ENCODE measurements around the gene MAGI1.

MAGI1 gene

GRCh38 chr3:65502526-65502925 is 536.2 kb downstream of the MAGI1 start:
- DNase-seq = no peak

GRCh38 chr3:65500398-65501306 is 538.1 kb downstream of the MAGI1 start:
- no peak for DNase-seq

- DNase-seq = no peak
Measured at GRCh38 chr3:65497846-65498245, 540.9 kb downstream of the MAGI1 start.

DNA sequence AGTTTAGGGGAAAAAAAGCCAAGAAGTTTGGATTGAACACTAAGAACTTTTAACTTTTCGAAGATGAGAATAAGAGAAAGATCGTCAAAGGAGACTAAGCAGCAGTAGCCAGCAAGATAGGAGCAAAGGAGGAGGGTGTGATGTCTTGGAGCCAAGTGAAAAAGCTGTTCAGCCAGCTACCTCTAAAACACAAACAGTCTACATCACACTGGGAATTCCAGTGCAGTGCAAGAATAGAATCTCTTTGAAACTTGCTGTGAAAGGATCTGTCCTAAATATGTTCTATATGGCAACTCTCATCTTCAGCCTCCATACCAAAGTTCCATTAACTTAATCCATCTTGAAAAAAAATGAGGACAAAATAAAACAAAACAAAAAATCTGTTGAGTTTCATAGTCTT is 541.5 kb downstream of the MAGI1 start:
- DNase-seq = no peak

GRCh38 chr3:65493938-65494337 is 544.8 kb downstream of the MAGI1 start:
- DNase-seq = no peak

- DNase-seq = no peak
Measured at GRCh38 chr3:65493371-65493882, 545.3 kb downstream of the MAGI1 start.

GRCh38 chr3:65492249-65492648 is 546.5 kb downstream of the MAGI1 start:
- no peak for DNase-seq

GRCh38 chr3:65490114-65490513 is 548.6 kb downstream of the MAGI1 start:
- DNase-seq = no peak

- no peak for DNase-seq
Measured at GRCh38 chr3:65489253-65489652, 549.5 kb downstream of the MAGI1 start.

- DNase-seq = no peak
Measured at GRCh38 chr3:65485826-65486469, 552.8 kb downstream of the MAGI1 start.

- DNase-seq = no peak
Measured at GRCh38 chr3:65484964-65485363, 553.8 kb downstream of the MAGI1 start.

DNA sequence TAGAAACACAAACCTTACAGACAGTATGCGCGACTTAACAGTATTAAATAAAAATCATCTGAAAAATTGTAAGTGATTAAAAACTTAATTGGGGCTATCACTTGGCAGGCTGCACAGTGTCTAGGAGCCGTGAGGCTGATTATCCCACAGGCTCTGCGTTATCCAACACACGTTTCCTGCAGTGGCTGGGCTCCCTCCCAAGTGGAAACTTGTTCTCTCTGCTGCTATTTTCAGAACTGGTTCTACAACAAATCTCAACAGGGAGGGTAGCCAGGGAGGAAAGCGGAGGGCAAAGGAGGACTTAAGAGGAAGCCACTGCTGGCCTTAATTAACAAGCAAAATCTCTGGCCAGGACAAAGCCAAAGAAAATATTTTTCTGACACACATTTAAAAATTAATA is 555.2 kb downstream of the MAGI1 start:
- no peak for DNase-seq

DNA sequence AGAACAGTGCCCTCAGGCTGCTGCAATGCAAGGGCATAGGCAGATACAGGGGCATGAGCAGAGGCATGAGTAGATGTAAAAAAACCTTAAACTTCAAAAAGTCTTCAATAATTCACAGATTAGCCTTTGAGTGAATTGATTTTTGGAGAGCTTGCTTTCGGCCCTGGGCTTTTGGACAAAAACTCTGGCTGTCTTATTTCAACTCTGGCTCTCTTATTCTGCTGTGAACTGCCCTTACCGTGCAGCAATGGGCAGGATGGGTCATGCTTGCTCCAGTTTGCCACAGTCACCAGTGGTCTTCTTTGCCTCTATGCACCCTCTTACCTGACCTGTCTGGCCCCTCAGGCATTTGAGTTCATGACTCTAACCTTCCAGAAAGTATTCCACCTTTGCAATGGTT is 555.7 kb downstream of the MAGI1 start:
- DNase-seq = no peak

DNA sequence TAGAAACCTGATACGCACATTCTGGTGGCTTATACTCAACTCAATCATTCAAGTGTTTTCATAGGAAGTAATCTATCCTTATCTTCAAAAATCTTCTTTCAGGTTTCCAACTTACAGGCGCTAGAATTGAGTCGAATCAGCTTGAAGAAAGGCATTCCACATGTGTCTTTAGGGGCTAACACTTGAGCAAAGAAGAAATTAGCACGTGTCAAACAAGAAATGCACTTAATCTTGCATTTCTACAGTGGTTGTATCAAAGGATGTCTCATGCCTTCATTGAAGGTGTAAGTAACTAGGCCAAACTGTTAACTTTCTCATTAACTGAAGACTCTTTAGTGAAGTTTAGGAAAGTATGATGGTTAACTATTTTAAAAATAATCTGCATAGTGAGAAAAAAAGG is 557.6 kb downstream of the MAGI1 start:
- DNase-seq = no peak

DNA sequence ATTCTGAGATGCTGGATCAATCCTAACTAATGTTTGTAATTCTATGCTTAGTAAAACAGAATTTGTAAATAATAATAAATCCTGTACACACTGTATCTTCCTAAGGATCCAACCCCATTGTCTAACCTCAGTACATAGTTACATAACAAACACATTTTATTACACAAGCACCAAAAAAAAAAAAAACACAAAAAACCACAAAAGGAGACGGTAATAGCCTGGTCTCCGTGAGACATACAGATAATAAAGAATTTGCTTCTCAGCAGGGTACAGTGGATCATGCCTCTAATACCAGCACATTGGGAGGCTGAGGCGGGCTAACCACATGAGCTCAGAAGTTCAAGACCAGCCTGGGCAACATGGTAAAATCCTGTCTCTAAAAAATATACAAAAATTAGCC is 558.7 kb downstream of the MAGI1 start:
- DNase-seq = no peak

GRCh38 chr3:65478551-65479500 is 559.9 kb downstream of the MAGI1 start:
- no peak for DNase-seq

DNA sequence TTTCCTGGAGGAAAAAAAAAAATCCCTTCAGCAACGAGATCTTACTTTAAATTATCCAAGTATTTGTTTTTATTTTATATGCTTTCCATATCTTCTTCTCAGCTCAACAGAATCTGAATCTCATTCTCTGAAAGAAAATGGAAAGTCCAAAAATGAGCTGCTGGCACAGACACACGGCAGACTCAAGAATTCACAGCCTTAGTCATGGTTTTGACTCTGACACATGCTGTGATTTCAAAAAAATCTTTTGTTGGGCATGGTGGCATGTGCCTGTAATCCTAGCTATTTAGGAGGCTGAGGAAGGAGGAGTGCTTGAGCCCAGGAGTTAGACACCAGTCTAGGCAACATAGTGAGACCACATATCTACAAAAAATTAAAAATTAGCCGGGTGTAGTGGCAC is 565.0 kb downstream of the MAGI1 start:
- DNase-seq = no peak

DNA sequence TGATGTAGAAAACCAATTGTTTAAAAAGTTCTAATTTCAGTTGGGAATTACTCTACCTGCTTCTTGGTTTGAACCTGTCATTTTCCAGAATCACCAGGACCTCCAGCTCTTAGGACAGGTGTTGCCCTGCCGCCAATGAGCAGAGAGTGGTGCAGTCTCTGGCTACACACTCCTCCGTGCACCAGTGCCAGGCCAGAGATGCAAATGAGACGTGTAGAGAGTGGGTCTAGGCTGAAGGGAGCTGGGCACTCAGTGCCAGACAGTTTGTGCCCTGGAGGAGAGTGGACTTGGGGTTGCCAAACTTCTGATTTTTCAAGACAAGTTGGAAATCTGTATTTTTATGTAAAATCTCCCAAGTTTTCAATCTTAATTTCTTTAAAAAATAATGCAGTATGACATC is 566.2 kb downstream of the MAGI1 start:
- no peak for DNase-seq

- no peak for DNase-seq
Measured at GRCh38 chr3:65466300-65466988, 572.3 kb downstream of the MAGI1 start.

DNA sequence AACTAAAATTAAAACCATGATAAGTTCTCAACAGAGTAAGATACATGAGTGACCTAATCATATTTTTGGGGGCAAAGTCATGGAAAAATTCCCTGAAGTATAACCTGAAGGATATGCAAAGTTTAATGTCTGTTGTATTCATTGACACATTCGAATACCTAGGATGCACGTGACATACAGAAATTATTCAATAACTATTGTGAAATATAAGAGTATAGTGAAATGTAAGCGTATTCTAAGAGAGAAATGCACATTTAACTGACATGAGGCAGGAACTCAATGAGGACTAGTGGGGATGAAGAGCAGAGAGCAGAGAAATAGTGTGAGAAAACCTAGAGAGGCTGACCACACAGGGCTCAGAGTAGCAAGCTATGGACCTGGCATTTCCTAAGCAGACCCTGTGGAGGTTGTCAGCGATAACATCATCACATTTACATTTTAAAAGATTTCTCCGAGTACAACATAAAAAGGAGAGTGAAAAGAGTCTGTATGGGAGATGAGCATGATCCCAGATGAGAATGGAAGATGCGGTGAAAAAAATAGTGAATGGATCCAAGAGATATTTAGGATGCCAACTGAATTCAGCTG is 588.8 kb downstream of the MAGI1 start:
- DNase-seq = no peak

DNA sequence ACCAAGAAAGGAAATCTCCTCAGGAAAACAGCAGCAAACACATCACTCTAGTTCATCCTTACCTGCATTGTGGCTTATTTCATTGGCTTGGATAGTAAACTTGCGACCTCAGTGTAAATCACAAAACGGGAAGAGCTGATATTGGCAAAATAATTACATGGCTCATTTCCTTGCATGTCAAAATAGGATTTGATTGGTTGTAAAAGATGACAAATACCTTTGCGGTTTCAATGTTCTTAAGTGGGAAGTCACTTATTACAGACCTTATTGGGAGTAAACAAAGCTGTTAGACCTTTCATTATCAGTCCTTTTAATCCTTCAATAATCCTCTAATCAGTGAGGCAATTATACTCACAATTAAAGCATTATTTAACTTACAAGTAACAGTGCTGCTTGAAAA is 590.6 kb downstream of the MAGI1 start:
- no peak for DNase-seq
